ENCODE measurements around the gene SUPT4H1.

Gene SUPT4H1

GRCh38 chr17:58330538-58330996 lies 21.4 kb downstream of the SUPT4H1 start:
- H3K9ac ChIP-seq (ENCODE audit: low read depth, low read length) = no peak overlapping the region; the same call in 1 of the 2 replicates
- no peak overlapping the region for H3K4me3 ChIP-seq (ENCODE audit: low read length)
- no peak overlapping the region for H3K27ac ChIP-seq (ENCODE audit: low read length)
- H3K36me3 ChIP-seq (ENCODE audit: insufficient read depth, low read depth, low read length) = no peaks in the 10 kb centered on the region
- H3K27me3 ChIP-seq (ENCODE audit: insufficient read depth, low read length) = no peaks in the 10 kb centered on the region; the same call in 1 of the 2 replicates
- no peaks in the 10 kb centered on the region for H3K9me3 ChIP-seq (ENCODE audit: insufficient read depth, low read depth, low read length)
- peaks cover 6% of the 10 kb centered on the region; the same call in 1 of the 2 replicates for H3K4me1 ChIP-seq (ENCODE audit: insufficient read depth, low read length)

- Histone ChIP-seq H3K27ac (ENCODE audit: low read length) (no peak overlapping the region), H3K4me1 (ENCODE audit: insufficient read depth, low read length) (peaks cover 8% of the 10 kb centered on the region; the same call in 1 of the 2 replicates), H3K9ac (ENCODE audit: low read depth, low read length) (no peak overlapping the region), H3K4me3 (ENCODE audit: low read length) (no peak overlapping the region), H3K36me3 (ENCODE audit: insufficient read depth, low read depth, low read length) (no peaks in the 10 kb centered on the region), H3K27me3 (ENCODE audit: insufficient read depth, low read length) (peaks cover 3% of the 10 kb centered on the region; the same call in 1 of the 2 replicates), H3K9me3 (ENCODE audit: insufficient read depth, low read depth, low read length) (no peaks in the 10 kb centered on the region)
Measured at GRCh38 chr17:58329810-58330537, 22.0 kb downstream of the SUPT4H1 start.

GRCh38 chr17:58329035-58329809 lies 22.8 kb downstream of the SUPT4H1 start:
- no peaks in the 10 kb centered on the region for H3K9me3 ChIP-seq (ENCODE audit: insufficient read depth, low read depth, low read length)
- H3K4me1 ChIP-seq (ENCODE audit: insufficient read depth, low read length) = peaks cover 11% of the 10 kb centered on the region; the same call in 1 of the 2 replicates
- peaks cover 10% of the 10 kb centered on the region; the same call in 1 of the 2 replicates for H3K27me3 ChIP-seq (ENCODE audit: insufficient read depth, low read length)
- H3K9ac ChIP-seq (ENCODE audit: low read depth, low read length) = peak overlapping the region; percentile 57; the same call in 1 of the 2 replicates
- no peak overlapping the region for H3K27ac ChIP-seq (ENCODE audit: low read length)
- H3K4me3 ChIP-seq (ENCODE audit: low read length) = peak overlapping the region; percentile 55
- H3K36me3 ChIP-seq (ENCODE audit: insufficient read depth, low read depth, low read length) = no peaks in the 10 kb centered on the region

- Histone ChIP-seq H3K4me3 (ENCODE audit: low read length) (peak within 1 kb of the TSS; percentile 55), H3K4me1 (ENCODE audit: insufficient read depth, low read length) (peaks cover 15% of the 10 kb centered on the region; the same call in 1 of the 2 replicates), H3K9me3 (ENCODE audit: insufficient read depth, low read depth, low read length) (no peaks in the 10 kb centered on the region), H3K9ac (ENCODE audit: low read depth, low read length) (peak within 1 kb of the TSS; percentile 57; the same call in 1 of the 2 replicates), H3K27me3 (ENCODE audit: insufficient read depth, low read length) (peaks cover 19% of the 10 kb centered on the region), H3K36me3 (ENCODE audit: insufficient read depth, low read depth, low read length) (no peaks in the 10 kb centered on the region), H3K27ac (ENCODE audit: low read length) (no peak within 1 kb of the TSS)
Measured at GRCh38 chr17:58328195-58329034, 23.6 kb downstream of the SUPT4H1 start, which contains the start of gene TSPOAP1. TSS of gene TSPOAP1 (minus strand) at chr17:58328795. CDS start at chr17:58327920, 875 bp downstream.

- Histone ChIP-seq H3K4me1 (ENCODE audit: insufficient read depth, low read length) (peaks cover 15% of the 10 kb centered on the region; the same call in 1 of the 2 replicates), H3K36me3 (ENCODE audit: insufficient read depth, low read depth, low read length) (no peaks in the 10 kb centered on the region), H3K9ac (ENCODE audit: low read depth, low read length) (no peak overlapping the region), H3K27me3 (ENCODE audit: insufficient read depth, low read length) (peaks cover 27% of the 10 kb centered on the region), H3K4me3 (ENCODE audit: low read length) (no peak overlapping the region), H3K27ac (ENCODE audit: low read length) (no peak overlapping the region), H3K9me3 (ENCODE audit: insufficient read depth, low read depth, low read length) (no peaks in the 10 kb centered on the region)
Measured at GRCh38 chr17:58327363-58328194, 24.4 kb downstream of the SUPT4H1 start.

- H3K9ac ChIP-seq (ENCODE audit: low read depth, low read length) = no peak overlapping the region
- no peak overlapping the region for H3K27ac ChIP-seq (ENCODE audit: low read length)
- peaks cover 15% of the 10 kb centered on the region; the same call in 1 of the 2 replicates for H3K4me1 ChIP-seq (ENCODE audit: insufficient read depth, low read length)
- peaks cover 33% of the 10 kb centered on the region for H3K27me3 ChIP-seq (ENCODE audit: insufficient read depth, low read length)
- no peaks in the 10 kb centered on the region for H3K36me3 ChIP-seq (ENCODE audit: insufficient read depth, low read depth, low read length)
- H3K9me3 ChIP-seq (ENCODE audit: insufficient read depth, low read depth, low read length) = no peaks in the 10 kb centered on the region
- H3K4me3 ChIP-seq (ENCODE audit: low read length) = no peak overlapping the region
Measured at GRCh38 chr17:58326609-58327362, 25.2 kb downstream of the SUPT4H1 start.

- H3K9me3 ChIP-seq (ENCODE audit: insufficient read depth, low read depth, low read length) = no peaks in the 10 kb centered on the region
- H3K27ac ChIP-seq (ENCODE audit: low read length) = no peak overlapping the region
- no peak overlapping the region for H3K9ac ChIP-seq (ENCODE audit: low read depth, low read length)
- H3K4me1 ChIP-seq (ENCODE audit: insufficient read depth, low read length) = peaks cover 15% of the 10 kb centered on the region; the same call in 1 of the 2 replicates
- no peaks in the 10 kb centered on the region for H3K36me3 ChIP-seq (ENCODE audit: insufficient read depth, low read depth, low read length)
- H3K4me3 ChIP-seq (ENCODE audit: low read length) = no peak overlapping the region
- H3K27me3 ChIP-seq (ENCODE audit: insufficient read depth, low read length) = peaks cover 36% of the 10 kb centered on the region
Measured at GRCh38 chr17:58325976-58326468, 26.0 kb downstream of the SUPT4H1 start.

GRCh38 chr17:58325289-58325726 lies 26.7 kb downstream of the SUPT4H1 start:
- H3K27ac ChIP-seq (ENCODE audit: low read length) = no peak overlapping the region
- peak overlapping the region; percentile 66; the same call in 1 of the 2 replicates for H3K9ac ChIP-seq (ENCODE audit: low read depth, low read length)
- no peaks in the 10 kb centered on the region for H3K36me3 ChIP-seq (ENCODE audit: insufficient read depth, low read depth, low read length)
- H3K4me1 ChIP-seq (ENCODE audit: insufficient read depth, low read length) = peaks cover 15% of the 10 kb centered on the region; the same call in 1 of the 2 replicates
- H3K9me3 ChIP-seq (ENCODE audit: insufficient read depth, low read depth, low read length) = no peaks in the 10 kb centered on the region
- peak overlapping the region; percentile 72; the same call in 1 of the 2 replicates for H3K4me3 ChIP-seq (ENCODE audit: low read length)
- peaks cover 36% of the 10 kb centered on the region for H3K27me3 ChIP-seq (ENCODE audit: insufficient read depth, low read length)

- no peaks in the 10 kb centered on the region for H3K36me3 ChIP-seq (ENCODE audit: insufficient read depth, low read depth, low read length)
- no peak overlapping the region for H3K27ac ChIP-seq (ENCODE audit: low read length)
- H3K9ac ChIP-seq (ENCODE audit: low read depth, low read length) = peak overlapping the region; percentile 66
- H3K4me3 ChIP-seq (ENCODE audit: low read length) = peak overlapping the region; percentile 72
- no peaks in the 10 kb centered on the region for H3K9me3 ChIP-seq (ENCODE audit: insufficient read depth, low read depth, low read length)
- peaks cover 36% of the 10 kb centered on the region for H3K27me3 ChIP-seq (ENCODE audit: insufficient read depth, low read length)
- H3K4me1 ChIP-seq (ENCODE audit: insufficient read depth, low read length) = peaks cover 15% of the 10 kb centered on the region; the same call in 1 of the 2 replicates
Measured at GRCh38 chr17:58324409-58325288, 27.4 kb downstream of the SUPT4H1 start.

Measured in iPS-20b (cell line).